NB4 (cell line): Measurements from ENCODE around the gene REXO1.

Source experiments
- MYC ChIP-seq: IDR thresholded peaks from 2 replicates; pipeline ENCODE4 v1.6.1; 2011; ENCODE audit warnings: low read depth, low read length
- TF ChIP-seq, protein P1 (sequence below): IDR thresholded peaks from one replicate; pipeline ENCODE4 v1.5.1; 2012; ENCODE audit warnings: low read depth, low read length

- TF ChIP-seq, protein P1, sequence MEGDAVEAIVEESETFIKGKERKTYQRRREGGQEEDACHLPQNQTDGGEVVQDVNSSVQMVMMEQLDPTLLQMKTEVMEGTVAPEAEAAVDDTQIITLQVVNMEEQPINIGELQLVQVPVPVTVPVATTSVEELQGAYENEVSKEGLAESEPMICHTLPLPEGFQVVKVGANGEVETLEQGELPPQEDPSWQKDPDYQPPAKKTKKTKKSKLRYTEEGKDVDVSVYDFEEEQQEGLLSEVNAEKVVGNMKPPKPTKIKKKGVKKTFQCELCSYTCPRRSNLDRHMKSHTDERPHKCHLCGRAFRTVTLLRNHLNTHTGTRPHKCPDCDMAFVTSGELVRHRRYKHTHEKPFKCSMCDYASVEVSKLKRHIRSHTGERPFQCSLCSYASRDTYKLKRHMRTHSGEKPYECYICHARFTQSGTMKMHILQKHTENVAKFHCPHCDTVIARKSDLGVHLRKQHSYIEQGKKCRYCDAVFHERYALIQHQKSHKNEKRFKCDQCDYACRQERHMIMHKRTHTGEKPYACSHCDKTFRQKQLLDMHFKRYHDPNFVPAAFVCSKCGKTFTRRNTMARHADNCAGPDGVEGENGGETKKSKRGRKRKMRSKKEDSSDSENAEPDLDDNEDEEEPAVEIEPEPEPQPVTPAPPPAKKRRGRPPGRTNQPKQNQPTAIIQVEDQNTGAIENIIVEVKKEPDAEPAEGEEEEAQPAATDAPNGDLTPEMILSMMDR: no peak
- TF ChIP-seq MYC: no peak
These were observed 37.7 kb downstream of the REXO1 start for GRCh38 chr19:1810439-1811160.
